ENCODE measurements around the gene UNC79. TPM values are rescaled to one million over a fixed set of nuclear protein-coding genes. Genes with fewer than 3 reads are reported as not detected.

Gene UNC79
- total and polyA plus RNA-seq, 2 donors (not counting 3 experiments of a cell fraction or from before 2014, with no cell fraction given), result not detected

GRCh38 chr14:93747560-93747959 lies 316.8 kb downstream of the UNC79 start:
- Histone ChIP-seq H3K9ac (replicated peaks; ENCODE audit: extremely low read depth, insufficient read depth, low read length) (no peak overlapping the region), H3K79me2 (ENCODE audit: control insufficient read depth, insufficient read depth, low read length) (no peaks in the 10 kb centered on the region), H3K4me1 (ENCODE audit: control insufficient read depth, extremely low read depth, insufficient read depth, low read length) (no peaks in the 10 kb centered on the region), H3K9me3 (replicated peaks; ENCODE audit: control insufficient read depth, insufficient read depth, low read length) (no peaks in the 10 kb centered on the region), H4K20me1 (replicated peaks; ENCODE audit: control insufficient read depth, extremely low read depth, insufficient read depth, low read length) (no peaks in the 10 kb centered on the region), H3K36me3 (ENCODE audit: control insufficient read depth in 2 of 2, extremely low read depth in 1 of 2, insufficient read depth in 2 of 2, low read length in 2 of 2) (no peaks in the 10 kb centered on the region), H3K9me1 (replicated peaks; ENCODE audit: control insufficient read depth, extremely low read depth, insufficient read depth, low read length) (no peaks in the 10 kb centered on the region), H3K4me2 (ENCODE audit: insufficient read depth, low read length) (no peak overlapping the region), H3K4me3 (replicated peaks in 1 of 3; ENCODE audit: insufficient read depth in 1 of 3, low read depth in 1 of 3, low read length in 3 of 3) (no peak overlapping the region), H2AFZ (ENCODE audit: low read depth, low read length) (no peak overlapping the region), H3K27me3 (ENCODE audit: control insufficient read depth in 2 of 2, insufficient read depth in 2 of 2, low read length in 2 of 2) (no peaks in the 10 kb centered on the region), H3K27ac (ENCODE audit: insufficient read depth, low read depth, low read length) (no peak overlapping the region)
- intact Hi-C loops (cut with micrococcal nuclease) (no loop called here), dilution Hi-C loops (cut with MboI; ENCODE audit: extremely low pct_ligation_motif_present, low sequenced_read_pairs) (no loop called here)
- FAIRE-seq (no peak), DNase-seq (ENCODE audit: low read depth, low spot score) (no peak)
- BruUV-seq (replicated peaks), result no TSS peak
- POLR2A ChIA-PET, result no interaction called here
- CTCF ChIA-PET, result no interaction called here
- TF ChIP-seq POLR2AphosphoS5 (IDR thresholded peaks at IDR 0.05; ENCODE audit: insufficient read depth, low read depth, low read length) (no peak), GATA2 (IDR thresholded peaks at IDR 0.05; ENCODE audit: insufficient read depth, insufficient read length, low read depth, low read length) (no peak), FOS (IDR thresholded peaks at IDR 0.05; ENCODE audit: borderline replicate concordance, insufficient read depth, low read length) (no peak), MAX (IDR thresholded peaks at IDR 0.05; ENCODE audit: insufficient read depth, insufficient read length) (no peak), MYC (IDR thresholded peaks at IDR 0.05; ENCODE audit: low read depth, low read length) (no peak), CTCF (IDR thresholded peaks at IDR 0.05; ENCODE audit: extremely low read depth in 1 of 2, insufficient read depth in 1 of 2, low read depth in 1 of 2, low read length in 2 of 2) (no peak), EZH2 (IDR thresholded peaks at IDR 0.05; ENCODE audit: borderline replicate concordance, low read depth, low read length, severe bottlenecking) (no peak)

Measured in endothelial cell of umbilical vein (primary cell).